CD1c-positive myeloid dendritic cell (primary cell): ENCODE data around the gene SFXN2.
A peak's percentile ranks its signal among the peaks of the same experiment; 100 is the strongest.

Experiments used
- DNase-seq: peaks from one replicate; pipeline ENCODE4 v3.0.0-alpha.2; 2016; ENCODE audit errors: extremely low spot score

SFXN2 gene

DNA sequence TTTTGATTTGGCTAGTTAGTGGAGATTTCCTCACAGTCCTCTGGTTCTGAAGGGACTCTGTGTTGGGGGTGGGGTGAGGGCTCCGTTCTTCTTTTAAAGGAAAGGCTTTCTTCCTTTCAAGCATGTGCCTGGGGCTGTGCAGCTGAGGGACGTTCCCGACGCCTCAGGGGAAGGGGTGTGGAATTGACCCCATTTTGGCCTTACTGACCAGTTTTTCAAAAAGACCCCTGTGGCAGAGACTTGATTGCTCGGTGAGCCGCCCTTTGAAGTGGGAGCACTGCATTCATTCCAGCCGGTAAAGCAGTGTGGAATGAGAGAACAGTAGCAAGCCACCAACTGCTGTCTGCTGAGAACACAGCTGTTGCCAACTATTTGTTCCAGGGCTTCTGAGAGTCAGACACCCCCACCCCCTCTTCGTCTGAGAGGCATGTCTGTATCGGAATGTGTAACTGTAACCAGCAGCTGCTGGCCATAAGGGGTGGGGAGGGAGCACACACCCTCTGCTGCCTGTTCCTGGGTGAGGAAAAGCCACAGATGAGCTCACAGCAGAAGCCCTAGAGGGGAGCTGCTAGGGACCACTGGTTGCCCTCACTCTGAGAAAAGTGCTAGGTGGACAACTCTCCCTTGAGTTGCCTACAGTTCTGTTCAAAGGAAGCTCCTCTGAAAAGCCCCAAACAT, 62.5 kb downstream of the SFXN2 start:
- no peak for DNase-seq

DNA sequence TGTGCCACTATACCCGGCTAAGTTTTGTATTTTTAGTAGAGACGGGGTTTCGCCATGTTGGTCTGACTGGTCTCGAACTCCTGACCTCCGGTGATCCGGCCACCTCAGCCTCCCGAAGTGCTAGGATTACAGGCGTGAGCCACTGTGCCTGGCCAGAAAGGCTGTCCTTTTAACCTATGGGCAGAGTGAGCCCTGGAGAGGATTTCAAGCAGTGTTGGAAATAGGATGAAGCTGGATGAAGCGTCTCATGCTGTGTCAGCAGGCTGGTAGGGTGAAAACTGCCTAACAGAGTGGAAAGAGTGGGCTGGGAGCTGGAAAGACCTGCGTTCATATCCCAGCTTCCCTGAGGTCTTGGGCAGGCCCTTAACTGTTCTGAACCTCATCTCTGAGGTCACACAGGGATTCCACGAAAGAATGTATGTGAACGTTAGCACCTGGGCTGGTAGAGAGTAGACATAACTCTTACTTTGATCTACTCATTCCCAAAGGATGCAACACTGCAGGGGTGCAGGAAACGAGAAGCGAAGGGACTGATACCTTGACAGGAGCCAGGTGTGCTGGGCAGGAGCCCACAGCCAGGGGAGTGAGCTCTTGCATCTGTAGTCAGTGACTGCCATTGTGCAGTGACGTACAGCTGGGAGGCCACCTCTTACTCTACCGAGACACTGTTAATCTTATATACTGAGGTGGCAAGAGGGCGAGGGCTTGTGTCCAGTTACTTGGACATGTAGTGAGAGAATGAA, 63.4 kb downstream of the SFXN2 start:
- no peak for DNase-seq

DNA sequence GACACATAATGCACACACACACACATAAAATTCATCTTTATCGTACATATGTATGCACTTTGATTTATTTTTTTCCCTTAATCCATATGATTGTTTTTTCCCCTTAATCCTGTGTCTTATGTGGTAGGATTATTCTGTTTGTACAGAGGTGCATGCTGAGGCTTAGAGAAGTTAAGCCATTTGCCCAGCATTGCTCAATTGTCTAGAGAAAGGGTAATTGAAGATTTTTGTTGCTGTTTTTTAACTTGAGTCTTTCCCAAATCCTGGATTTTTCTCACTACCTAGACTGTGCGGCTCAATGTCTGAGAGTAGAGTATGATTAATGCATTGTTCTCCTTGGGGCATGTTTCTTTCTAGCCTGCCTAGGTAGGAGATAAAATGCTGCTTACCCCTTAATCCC, 64.3 kb downstream of the SFXN2 start:
- DNase-seq = no peak

DNA sequence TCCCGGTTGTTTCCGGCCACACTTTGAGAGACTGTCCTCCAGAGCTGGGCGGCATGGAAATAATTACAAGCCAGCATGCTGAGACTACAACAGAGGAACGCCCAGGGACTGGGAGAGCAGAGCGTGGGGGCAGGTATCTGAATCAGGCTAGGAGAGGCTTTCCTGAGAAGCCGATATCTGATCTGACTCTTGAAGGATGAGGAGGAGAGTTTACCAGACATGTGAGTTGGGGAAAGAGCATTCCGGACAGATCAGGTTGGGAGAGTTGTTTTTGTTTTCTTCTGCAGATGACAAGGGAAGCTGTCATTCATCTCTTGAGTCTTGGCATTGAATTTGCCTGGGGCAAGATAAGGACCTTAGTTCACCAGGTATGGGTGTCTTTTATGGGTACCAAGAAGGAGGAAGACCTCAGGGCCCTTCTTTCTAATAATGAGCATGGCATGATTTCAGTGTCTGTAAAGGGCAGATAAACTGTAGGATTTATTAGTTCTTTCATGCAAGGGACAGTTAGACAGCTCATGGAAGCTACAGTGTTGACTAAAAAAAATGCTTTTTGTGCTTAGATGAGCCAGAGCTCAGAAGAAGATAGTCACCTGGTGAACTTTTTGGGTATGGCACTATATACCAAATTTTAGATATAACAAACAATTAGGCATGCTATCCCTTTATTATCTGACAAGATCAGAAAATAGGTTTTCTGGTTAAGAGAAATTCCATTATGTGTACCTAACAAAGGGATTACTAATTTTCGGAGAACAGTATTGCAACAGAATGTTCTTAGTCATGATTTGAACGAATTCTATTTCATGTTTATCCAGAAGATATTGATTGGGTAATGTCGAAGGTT, 65.5 kb downstream of the SFXN2 start:
- DNase-seq = no peak

DNA sequence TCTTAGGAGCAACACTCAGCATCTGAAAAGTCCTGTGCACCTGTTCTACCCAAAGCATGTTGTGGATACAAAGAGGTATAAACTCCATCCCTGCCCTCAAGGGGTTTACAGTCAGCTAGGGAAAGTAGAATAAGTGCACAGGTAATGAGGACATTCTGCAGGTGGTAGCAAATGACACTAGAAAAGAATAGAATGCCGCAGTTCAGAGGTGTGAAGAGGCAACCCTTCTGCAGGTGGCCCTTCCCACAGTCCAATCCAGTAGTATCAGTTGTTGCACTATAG, 66.0 kb downstream of the SFXN2 start:
- no peak for DNase-seq

DNA sequence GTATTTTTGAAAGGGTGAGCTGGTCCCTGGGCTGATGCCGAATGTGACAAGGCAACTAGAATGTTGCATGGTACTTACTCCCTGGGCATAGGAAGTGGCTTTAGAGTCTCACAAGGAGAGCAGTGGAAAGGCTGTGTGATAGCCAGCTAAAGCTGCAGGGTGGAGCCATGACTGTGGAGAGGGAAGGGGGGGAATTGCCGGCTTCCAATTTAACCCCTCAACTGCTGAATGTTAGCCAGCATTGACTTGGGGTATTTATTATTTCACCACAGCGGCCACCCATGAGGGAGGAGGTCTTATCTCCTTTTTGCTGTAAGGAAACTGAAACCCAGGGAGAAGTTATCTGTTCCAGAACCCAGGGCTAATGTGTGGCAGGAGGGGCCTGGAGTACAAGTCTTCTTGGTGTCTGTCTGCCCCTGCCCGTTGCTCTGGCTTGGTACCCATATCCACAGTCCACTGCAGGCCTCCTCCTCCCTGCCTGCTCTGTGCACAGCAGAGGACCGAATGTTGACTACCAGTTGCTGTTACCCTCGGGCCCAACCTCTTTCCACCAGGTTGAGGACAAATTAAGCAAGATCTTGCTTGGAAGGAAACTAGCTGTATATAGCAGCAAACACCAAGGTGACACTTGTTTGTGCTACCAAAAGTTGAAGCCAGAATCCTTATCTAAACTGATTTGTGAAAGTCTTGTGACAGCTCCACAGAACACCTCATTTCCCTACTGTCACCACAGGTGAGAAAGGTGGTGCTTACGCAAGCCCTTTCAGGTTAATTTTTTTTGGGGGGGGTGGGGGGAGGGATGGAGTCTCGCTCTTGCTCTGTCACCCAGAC, 66.9 kb downstream of the SFXN2 start:
- DNase-seq = no peak

DNA sequence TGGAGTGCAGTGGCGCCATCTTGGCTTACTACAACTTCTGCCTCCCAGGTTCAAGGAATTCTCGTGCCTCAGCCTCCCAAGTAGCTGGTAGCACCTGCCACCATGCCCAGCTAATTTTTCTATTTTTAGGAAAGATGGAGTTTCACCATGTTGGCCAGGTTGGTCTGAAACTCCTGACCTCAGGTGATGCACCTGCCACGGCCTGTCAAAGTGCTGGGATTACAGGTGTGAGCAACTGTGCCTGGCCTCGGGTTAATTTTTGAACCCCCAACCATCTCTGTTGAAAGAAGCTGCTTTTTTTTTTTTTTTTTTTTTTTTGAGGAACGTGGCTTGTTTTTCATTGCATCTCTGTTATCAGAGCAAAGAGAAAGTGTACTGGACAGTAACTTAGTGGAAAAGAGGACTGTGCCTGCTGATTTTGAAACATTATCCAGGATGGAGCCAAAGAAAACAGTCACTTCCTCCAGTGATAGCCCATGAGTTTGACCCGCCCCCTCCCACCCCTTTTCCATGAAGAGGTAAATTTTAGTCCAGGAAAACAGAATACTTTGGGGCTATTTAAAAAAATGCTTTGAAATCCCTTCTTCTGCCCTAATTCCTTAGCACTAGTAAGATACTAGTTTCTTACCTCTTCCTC, 67.6 kb downstream of the SFXN2 start:
- no peak for DNase-seq

DNA sequence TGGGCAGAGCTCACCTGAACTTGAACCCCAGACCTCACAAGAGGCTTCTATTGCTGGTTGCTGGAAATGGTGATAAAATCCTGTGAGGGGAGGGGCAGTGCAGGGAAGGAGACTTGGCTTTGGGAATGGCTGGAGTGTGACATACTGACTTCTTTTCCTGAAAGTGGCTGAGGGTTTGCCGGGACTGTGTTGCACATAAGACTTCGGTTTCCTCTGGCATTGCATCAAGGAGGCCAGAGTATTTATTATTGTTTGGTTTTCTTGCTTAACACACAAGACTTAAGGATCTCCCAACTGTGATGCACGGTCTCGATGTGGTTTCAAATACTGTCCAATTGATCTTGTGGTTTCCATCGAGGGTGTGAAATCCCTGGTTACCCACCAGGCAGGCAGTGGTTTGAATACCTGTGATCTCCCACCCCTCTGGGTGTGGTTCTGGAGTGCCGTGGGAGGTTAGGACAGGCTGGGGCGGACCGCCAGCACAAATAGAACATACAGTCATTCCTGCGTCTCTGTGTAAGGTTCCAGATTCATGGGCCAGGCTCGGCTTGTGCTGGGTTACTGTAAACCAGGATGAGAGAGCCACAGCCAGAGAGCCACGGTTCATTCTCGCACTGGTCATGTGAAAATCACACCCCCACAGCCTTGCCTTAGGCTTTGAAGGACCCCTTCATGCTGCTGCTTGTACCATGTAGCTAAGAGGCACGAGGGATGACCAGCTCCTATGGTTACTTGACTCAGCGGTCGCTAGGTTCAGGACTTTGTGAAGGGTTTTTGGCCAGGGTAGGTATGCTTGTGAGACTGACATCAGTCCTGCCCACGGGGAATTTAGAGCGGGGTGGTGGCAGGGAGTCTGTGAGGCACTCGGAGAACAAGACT, 68.5 kb downstream of the SFXN2 start:
- DNase-seq = no peak

DNA sequence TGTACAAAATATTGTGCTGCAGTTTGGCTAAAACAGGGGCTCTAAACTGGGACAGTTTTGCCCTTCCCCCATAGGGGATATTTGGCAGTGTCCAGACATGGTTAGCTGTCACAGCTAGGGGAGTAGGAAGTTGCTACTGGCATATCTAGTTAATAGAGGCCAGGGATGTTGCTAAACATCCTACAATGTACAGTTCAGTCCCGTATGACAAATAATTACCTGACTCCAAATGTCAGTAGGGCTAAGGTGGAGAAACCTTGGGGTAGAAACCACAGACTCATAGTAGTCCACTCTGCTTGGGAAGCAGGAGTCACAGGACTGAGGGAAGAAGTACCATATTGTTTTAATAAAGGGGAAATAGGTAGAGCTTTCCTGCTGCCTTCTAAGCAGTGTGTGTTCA, 69.1 kb downstream of the SFXN2 start:
- no peak for DNase-seq

DNA sequence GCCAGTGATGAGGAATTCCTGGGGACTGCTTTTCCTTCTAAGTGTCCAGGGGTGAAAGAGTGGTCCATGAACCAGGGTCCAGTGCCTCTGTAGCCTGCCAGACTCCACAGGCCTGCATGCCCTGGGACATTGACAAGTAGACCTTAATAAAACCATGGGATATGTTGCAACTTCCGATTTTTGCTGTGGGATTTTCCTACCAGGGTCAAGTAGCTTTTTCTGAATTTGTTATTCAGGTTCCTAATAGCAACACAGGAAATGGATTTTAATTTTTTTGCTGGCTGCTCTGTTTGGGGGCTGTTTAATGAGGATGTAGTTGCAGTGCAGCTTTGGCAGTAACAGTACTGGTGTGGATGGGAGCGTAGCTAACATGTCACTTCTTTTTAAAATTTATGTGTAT, 71.4 kb downstream of the SFXN2 start:
- peak; percentile 81 for DNase-seq

DNA sequence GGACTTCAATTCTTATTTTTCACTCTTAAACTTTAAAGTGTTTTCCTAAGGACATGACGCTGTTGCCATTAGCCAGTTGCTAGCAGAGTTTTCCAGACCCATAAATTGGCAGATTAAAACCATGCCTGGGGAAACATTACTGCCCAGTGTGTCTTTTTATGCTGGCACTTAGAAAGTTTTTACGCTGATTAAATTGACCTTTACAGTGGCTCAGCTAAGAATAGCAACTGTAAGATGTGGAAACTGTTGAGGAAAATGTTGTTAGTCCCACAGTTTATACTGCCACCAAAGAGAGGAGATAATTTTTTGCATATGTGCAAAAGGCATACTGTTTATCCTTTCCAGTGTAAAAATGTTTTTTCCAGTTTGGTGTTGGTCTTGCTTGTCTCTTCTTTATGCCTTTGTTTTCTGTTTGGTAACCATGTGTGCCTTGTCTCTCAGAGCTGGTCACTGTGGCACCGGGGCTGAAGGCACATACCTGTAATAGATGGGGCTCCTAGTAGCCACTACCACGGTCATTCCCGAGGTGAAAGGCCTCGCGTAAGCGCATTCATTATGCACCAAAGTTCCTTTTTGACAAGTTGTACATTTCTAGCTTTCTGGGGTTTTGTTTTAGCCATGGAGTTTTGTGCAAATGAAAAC, 77.4 kb downstream of the SFXN2 start:
- DNase-seq = no peak
